GM19025 (cell line): ENCODE measurements around the gene GASK1A.
"Not testable (repeated sequence)": the region's sequence is repeated elsewhere in the genome, so short reads cannot be mapped to it uniquely, and the experiment has no call there.

Source experiments
- ATAC-seq: cut with Tn5 transposase; IDR thresholded peaks from one replicate; pipeline ENCODE4 v1.9.1; 2021; ENCODE audit warnings: mild to moderate bottlenecking, low read depth, moderate library complexity; ENCODE audit not compliant: unreplicated experiment

The GASK1A gene

GRCh38 chr3:43055806-43056770, 77.0 kb downstream of the GASK1A start:
- no peak for ATAC-seq

GRCh38 chr3:43059456-43059855, 80.3 kb downstream of the GASK1A start:
- ATAC-seq, result no peak

- ATAC-seq, result no peak
Observed at GRCh38 chr3:43061101-43061895, 82.2 kb downstream of the GASK1A start.

- ATAC-seq, result no peak
Observed at GRCh38 chr3:43062040-43062563, 83.0 kb downstream of the GASK1A start.

GRCh38 chr3:43062564-43063040, 83.5 kb downstream of the GASK1A start:
- no peak for ATAC-seq

- no peak for ATAC-seq
Observed at GRCh38 chr3:43063114-43063513, 84.0 kb downstream of the GASK1A start.

GRCh38 chr3:43070670-43071069, 91.6 kb downstream of the GASK1A start:
- not testable (repeated sequence) for ATAC-seq

- ATAC-seq, result no peak
Observed at GRCh38 chr3:43071313-43071893, 92.3 kb downstream of the GASK1A start.

- no peak for ATAC-seq
Observed at GRCh38 chr3:43072361-43072760, 93.2 kb downstream of the GASK1A start.

GRCh38 chr3:43073116-43073835, 94.2 kb downstream of the GASK1A start:
- no peak for ATAC-seq

GRCh38 chr3:43073836-43074220, 94.7 kb downstream of the GASK1A start:
- no peak for ATAC-seq

- ATAC-seq, result no peak
Observed at GRCh38 chr3:43074482-43074881, 95.4 kb downstream of the GASK1A start.

- ATAC-seq, result no peak
Observed at GRCh38 chr3:43074901-43075689, 96.0 kb downstream of the GASK1A start.

- ATAC-seq, result no peak
Observed at GRCh38 chr3:43075904-43076661, 97.0 kb downstream of the GASK1A start.

- no peak for ATAC-seq
Observed at GRCh38 chr3:43076857-43077256, 97.7 kb downstream of the GASK1A start.

GRCh38 chr3:43077261-43077660, 98.2 kb downstream of the GASK1A start:
- no peak for ATAC-seq

- no peak for ATAC-seq
Observed at GRCh38 chr3:43077707-43078106, 98.6 kb downstream of the GASK1A start.

GRCh38 chr3:43079536-43080332, 100.6 kb downstream of the GASK1A start:
- ATAC-seq, result no peak
